Fibroblast of lung (primary cell): ENCODE measurements around the gene FANCE.

Experiments used
- EZH2 ChIP-seq: IDR thresholded peaks from 2 replicates; pipeline ENCODE4 v1.5.1; 2012; ENCODE audit warnings: low read length, control low read depth, mild to moderate bottlenecking; ENCODE audit errors: missing control alignments
- TF ChIP-seq, protein P1 (sequence below), 2 donors: IDR thresholded peaks in 1 of 2; conservative IDR thresholded peaks in 1 of 2; 1 replicate in 1 of 2; 2 replicates in 1 of 2; pipeline ENCODE4 v1.5.1; 2011 to 2012; ENCODE audit warnings: low read length in 2 of 2, control low read depth in 1 of 2, inconsistent platforms in 1 of 2, low read depth in 1 of 2, mild to moderate bottlenecking in 1 of 2

DNA sequence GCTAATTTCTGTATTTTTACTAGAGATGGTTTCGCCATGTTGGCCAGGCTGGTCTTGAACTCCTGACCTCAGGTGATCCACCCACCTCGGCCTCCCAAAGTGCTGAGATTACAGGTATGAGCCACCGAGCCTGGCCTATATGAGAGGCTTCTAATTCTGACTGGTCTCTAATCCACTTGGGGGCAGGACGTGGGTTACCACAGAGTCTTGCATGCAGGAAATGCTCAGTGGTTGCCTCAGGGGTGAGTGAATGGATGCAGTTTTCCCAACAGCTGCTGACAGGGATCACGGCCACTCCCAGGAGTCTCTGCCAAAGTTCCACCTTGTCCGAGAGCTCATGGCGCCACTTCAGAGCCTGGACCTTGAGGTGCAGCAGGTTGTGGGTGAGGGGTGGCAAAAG lies 6.4 kb upstream of the FANCE start:
- TF ChIP-seq EZH2: no peak
- TF ChIP-seq, protein P1, sequence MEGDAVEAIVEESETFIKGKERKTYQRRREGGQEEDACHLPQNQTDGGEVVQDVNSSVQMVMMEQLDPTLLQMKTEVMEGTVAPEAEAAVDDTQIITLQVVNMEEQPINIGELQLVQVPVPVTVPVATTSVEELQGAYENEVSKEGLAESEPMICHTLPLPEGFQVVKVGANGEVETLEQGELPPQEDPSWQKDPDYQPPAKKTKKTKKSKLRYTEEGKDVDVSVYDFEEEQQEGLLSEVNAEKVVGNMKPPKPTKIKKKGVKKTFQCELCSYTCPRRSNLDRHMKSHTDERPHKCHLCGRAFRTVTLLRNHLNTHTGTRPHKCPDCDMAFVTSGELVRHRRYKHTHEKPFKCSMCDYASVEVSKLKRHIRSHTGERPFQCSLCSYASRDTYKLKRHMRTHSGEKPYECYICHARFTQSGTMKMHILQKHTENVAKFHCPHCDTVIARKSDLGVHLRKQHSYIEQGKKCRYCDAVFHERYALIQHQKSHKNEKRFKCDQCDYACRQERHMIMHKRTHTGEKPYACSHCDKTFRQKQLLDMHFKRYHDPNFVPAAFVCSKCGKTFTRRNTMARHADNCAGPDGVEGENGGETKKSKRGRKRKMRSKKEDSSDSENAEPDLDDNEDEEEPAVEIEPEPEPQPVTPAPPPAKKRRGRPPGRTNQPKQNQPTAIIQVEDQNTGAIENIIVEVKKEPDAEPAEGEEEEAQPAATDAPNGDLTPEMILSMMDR (conservative IDR thresholded peaks at IDR 0.05 in 1 of 2, IDR thresholded peaks at IDR 0.05 in 1 of 2; ENCODE audit: low read depth in 1 of 2, low read length in 2 of 2): no peak
